ENCODE results near the gene TLR8. TPM values are rescaled to one million over a fixed set of nuclear protein-coding genes. Genes with fewer than 3 reads are reported as not detected.

The TLR8 gene
- total and polyA plus RNA-seq, 3 experiments from 2014 or later, result 0.07 TPM; not detected in 2

DNA sequence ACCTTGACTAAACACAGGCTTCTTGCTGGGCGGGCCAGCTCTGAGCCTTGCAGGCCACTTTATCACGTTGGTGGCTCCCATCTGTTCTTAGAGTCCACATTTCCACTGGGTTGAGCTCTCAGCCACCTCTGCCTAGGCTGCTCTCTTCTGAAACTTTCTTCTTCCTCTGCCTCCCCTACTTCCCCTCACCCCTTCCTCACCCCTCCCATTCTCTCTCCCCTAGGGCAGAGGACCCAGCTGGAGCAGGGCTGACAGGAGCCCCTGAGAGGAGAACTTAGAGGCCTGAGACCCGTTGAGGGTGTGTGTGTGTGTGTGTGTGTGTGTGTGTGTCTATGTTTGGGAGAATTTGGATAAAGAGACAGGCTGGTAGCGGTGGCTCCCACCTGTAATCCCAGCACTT lies 48.6 kb downstream of the TLR8 start:
- peaks cover 83 to 91% (median 83%) of the 10 kb centered on the region in 3 donors for H3K4me1 Mint-ChIP-seq
- peak overlapping the region; percentile 72 to 82 (median 76) for H3K4me3 Mint-ChIP-seq
- peaks cover 0 to 3% of the 10 kb centered on the region in 2 donors for H3K27me3 Mint-ChIP-seq
- DNase-seq, result no peak
- POLR2A ChIA-PET, result interaction anchor here (1.2 to 7.5 kb wide), 3 partner anchors 17 to 137 kb away, joined by 3 to 194 read pairs (median 6); partner anchors contain the start of gene TMSB4X
- no peaks in the 10 kb centered on the region for H3K9me3 Mint-ChIP-seq
- Histone ChIP-seq H3K27me3 (ENCODE audit: insufficient read depth, low read length, poor library complexity, severe bottlenecking) (no peaks in the 10 kb centered on the region), H3K4me3 (ENCODE audit: low read length) (peak overlapping the region; percentile 5), H3K9me3 (ENCODE audit: low read length) (no peaks in the 10 kb centered on the region), H3K4me1 (ENCODE audit: insufficient read depth, low read length) (peaks cover 78% of the 10 kb centered on the region), H3K27ac (ENCODE audit: low read depth, low read length) (peak overlapping the region; percentile 87), H3K36me3 (ENCODE audit: insufficient read depth, low read length) (no peaks in the 10 kb centered on the region)
- peaks cover 0 to 4% (median 0%) of the 10 kb centered on the region in 3 donors for H3K36me3 Mint-ChIP-seq
- peak overlapping the region; percentile 91 to 99 (median 98) for H3K27ac Mint-ChIP-seq
- CTCF ChIA-PET, result interaction anchor here (0.8 to 3.5 kb wide), 5 partner anchors 9 to 138 kb away, joined by 3 to 23 read pairs (median 10); partner anchors contain the start of gene TMSB4X

DNA sequence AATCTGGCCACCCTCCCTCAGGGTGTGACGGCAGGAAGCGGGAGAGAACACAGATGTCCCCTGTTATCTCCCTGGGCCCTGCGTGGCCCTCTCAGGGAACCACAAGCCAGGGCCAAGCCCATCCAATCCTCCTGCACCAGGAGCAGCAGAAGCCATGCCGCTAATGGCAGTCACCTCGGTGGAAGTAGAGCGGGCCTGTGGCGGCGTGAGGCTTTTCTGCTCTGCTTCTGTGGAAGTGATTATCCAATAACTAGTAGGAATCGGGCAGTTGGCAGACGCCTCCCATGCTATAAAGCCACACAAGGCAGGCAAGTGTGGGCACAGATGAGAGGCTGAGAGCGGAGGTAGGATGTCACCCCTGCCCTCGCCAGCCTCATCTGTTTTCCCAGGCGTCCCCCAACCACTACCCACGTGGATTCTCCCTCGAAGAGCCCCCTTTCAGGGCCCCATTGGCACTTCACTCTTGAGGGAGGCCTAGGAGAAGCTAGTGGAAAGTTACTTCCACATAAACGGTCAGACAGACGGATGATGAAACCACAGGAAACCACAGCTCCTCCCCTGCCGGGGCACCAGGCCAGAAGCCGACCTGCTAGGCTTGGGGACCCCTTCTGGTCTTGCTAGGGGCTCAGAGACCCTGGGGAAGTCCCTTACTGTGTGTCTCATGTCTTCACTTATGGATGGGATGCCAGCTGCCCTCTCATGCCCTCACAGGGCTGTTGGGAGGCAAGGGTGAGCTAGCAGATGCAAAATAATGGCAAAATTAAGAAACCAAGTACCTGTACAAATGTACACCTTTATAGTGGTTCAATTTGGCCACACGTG lies 49.7 kb downstream of the TLR8 start:
- H3K9me3 ChIP-seq (ENCODE audit: low read length), result no peaks in the 10 kb centered on the region
- H3K27me3 ChIP-seq (ENCODE audit: insufficient read depth, low read length, poor library complexity, severe bottlenecking), result no peaks in the 10 kb centered on the region
- H3K4me1 Mint-ChIP-seq, result peaks cover 82 to 91% (median 83%) of the 10 kb centered on the region in 3 donors
- peak overlapping the region; percentile 87 for H3K27ac ChIP-seq (ENCODE audit: low read depth, low read length)
- no peaks in the 10 kb centered on the region for H3K36me3 ChIP-seq (ENCODE audit: insufficient read depth, low read length)
- H3K36me3 Mint-ChIP-seq, result no peaks in the 10 kb centered on the region
- H3K9me3 Mint-ChIP-seq, result no peaks in the 10 kb centered on the region
- POLR2A ChIA-PET, result interaction anchor here (0.9 to 7.5 kb wide), 4 partner anchors 16 to 136 kb away, joined by 3 to 194 read pairs (median 5); partner anchors contain the start of gene TMSB4X
- CTCF ChIA-PET, result interaction anchor here (1.3 to 4.1 kb wide), 4 partner anchors 10 to 136 kb away, joined by 3 to 42 read pairs (median 17); partner anchors contain the start of gene TMSB4X
- peak; percentile 44 to 84 (median 73) for DNase-seq
- peak overlapping the region; percentile 96 to 100 (median 98) for H3K27ac Mint-ChIP-seq
- peak overlapping the region; percentile 67 for H3K4me3 ChIP-seq (ENCODE audit: low read length)
- H3K4me3 Mint-ChIP-seq, result peak overlapping the region; percentile 75 to 92 (median 88)
- peaks cover 0 to under 1% of the 10 kb centered on the region in 2 donors for H3K27me3 Mint-ChIP-seq
- peaks cover 80% of the 10 kb centered on the region for H3K4me1 ChIP-seq (ENCODE audit: insufficient read depth, low read length)

DNA sequence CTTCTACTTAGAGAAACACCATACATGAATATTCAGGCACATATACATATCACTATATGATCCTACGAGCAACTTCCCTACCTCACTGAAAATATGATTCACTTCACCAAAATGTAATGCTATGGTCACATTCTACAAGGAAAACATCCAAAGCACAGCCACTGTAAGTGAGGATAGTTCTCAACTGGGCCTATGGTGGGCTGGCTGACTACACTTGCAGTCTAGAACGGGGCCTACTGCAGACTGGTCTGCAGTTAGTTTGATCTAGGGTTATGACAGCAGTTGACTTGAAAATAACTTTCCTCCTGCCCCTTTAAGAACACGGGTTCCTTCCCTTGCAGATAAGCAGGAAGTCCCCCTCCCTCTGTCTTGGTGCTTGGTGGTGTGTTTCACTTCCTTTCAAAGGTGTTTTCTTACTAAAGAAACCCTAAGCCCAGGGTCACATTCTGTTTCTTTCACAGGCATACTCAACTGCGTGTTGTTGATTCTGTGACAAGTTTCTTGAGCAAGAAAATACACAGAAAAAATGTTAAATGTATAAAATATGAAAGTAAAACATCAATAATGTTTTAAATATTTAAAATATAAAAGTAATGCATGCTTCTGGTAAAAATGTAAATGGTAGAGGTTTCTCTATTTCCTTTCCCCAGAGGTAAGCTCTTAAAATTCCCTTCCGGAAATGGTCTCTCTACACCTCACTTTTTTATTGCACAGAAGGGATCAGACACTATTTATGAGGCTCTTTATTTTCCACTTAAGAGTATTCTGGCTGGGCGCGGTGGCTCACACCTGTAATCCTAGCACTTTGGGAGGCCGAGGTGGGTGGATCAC lies 50.5 kb downstream of the TLR8 start:
- CTCF ChIA-PET, result interaction anchor here (1.3 to 4.1 kb wide), 5 partner anchors 11 to 136 kb away, joined by 3 to 42 read pairs (median 10); partner anchors contain the start of gene TMSB4X
- peak overlapping the region; percentile 67 for H3K4me3 ChIP-seq (ENCODE audit: low read length)

DNA sequence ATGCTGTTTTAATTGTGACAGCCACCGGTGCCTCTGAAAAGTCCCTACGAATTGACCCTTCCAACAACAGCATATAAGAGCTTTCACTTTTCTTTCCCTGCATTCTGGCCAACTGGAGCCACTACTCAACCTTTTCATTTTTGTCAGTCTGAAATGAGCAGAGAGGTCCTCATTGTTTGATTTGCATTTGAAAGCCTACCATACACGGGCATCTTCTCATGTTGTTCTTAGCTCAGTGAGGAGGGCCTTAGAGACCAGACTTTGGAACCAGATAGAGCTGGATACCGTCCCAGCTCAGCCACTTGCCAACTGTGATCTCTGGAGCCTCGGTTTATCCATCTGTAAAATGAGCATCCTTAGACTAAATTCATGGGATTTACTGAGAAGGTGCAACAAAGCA lies 51.6 kb downstream of the TLR8 start:
- no peak for DNase-seq
- POLR2A ChIA-PET, result interaction anchor here (1.1 to 7.5 kb wide), 2 partner anchors 14 to 22 kb away, joined by 4 to 194 read pairs; partner anchors contain the start of gene TMSB4X
- Mint-ChIP-seq H3K27ac (peak overlapping the region; percentile 91 to 99 (median 96)), H3K4me3 (peak overlapping the region; percentile 75 to 91 (median 87)), H3K9me3 (no peaks in the 10 kb centered on the region), H3K36me3 (no peaks in the 10 kb centered on the region), H3K27me3 (no peaks in the 10 kb centered on the region), H3K4me1 (peaks cover 79 to 86% (median 80%) of the 10 kb centered on the region in 3 donors)
- CTCF ChIA-PET, result interaction anchor here (1.4 to 4.1 kb wide), 4 partner anchors 10 to 134 kb away, joined by 4 to 42 read pairs (median 16); partner anchors contain the start of gene TMSB4X
- Histone ChIP-seq H3K9me3 (ENCODE audit: low read length) (no peaks in the 10 kb centered on the region), H3K36me3 (ENCODE audit: insufficient read depth, low read length) (no peaks in the 10 kb centered on the region), H3K27ac (ENCODE audit: low read depth, low read length) (peak overlapping the region; percentile 48), H3K27me3 (ENCODE audit: insufficient read depth, low read length, poor library complexity, severe bottlenecking) (no peaks in the 10 kb centered on the region), H3K4me1 (ENCODE audit: insufficient read depth, low read length) (peaks cover 74% of the 10 kb centered on the region), H3K4me3 (ENCODE audit: low read length) (peak overlapping the region; percentile 26)

More for the DNA sequence above, 50.5 kb downstream of the TLR8 start:
- Mint-ChIP-seq H3K4me3 (peak overlapping the region; percentile 75 to 92 (median 88)), H3K36me3 (no peaks in the 10 kb centered on the region), H3K27ac (peak overlapping the region; percentile 96 to 100 (median 99)), H3K9me3 (no peaks in the 10 kb centered on the region), H3K27me3 (no peaks in the 10 kb centered on the region), H3K4me1 (peaks cover 82 to 91% (median 83%) of the 10 kb centered on the region in 3 donors)
- no peaks in the 10 kb centered on the region for H3K9me3 ChIP-seq (ENCODE audit: low read length)
- POLR2A ChIA-PET, result interaction anchor here (0.9 to 7.5 kb wide), 4 partner anchors 15 to 135 kb away, joined by 3 to 194 read pairs (median 5); partner anchors contain the start of gene TMSB4X
- H3K27ac ChIP-seq (ENCODE audit: low read depth, low read length), result peak overlapping the region; percentile 87
- no peaks in the 10 kb centered on the region for H3K27me3 ChIP-seq (ENCODE audit: insufficient read depth, low read length, poor library complexity, severe bottlenecking)
- peaks cover 80% of the 10 kb centered on the region for H3K4me1 ChIP-seq (ENCODE audit: insufficient read depth, low read length)
- DNase-seq, result peak in 4 of 5 donors; percentile 48 to 85 (median 80)
- H3K36me3 ChIP-seq (ENCODE audit: insufficient read depth, low read length), result no peaks in the 10 kb centered on the region

DNA sequence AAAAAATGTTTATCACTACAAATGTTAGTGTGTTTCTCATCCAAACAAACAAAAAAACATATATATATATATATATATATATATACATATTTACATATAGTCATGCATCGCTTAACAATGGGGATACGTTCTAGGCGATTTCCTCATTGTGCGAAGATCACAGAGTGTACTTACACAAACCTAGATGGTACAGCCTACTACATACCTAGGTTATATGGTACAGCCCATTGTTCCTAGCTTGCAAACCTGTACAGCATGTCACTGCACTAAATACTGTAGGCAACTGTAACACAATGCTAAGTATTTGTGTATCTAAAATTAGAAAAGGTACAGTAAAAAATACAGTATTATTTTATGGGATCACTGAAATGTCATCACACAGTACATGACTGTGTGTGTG lies 52.0 kb downstream of the TLR8 start:
- Mint-ChIP-seq H3K4me1 (peaks cover 75 to 82% (median 75%) of the 10 kb centered on the region in 3 donors), H3K36me3 (no peaks in the 10 kb centered on the region), H3K4me3 (peak overlapping the region in 2 of 7 donors; percentile 87 to 88), H3K9me3 (no peaks in the 10 kb centered on the region), H3K27ac (peak overlapping the region in 7 of 8 donors; percentile 91 to 99 (median 95)), H3K27me3 (no peaks in the 10 kb centered on the region)
- ChIA-PET CTCF (interaction anchor here (1.4 to 4.1 kb wide), 5 partner anchors 8 to 134 kb away, joined by 4 to 42 read pairs (median 7); partner anchors contain the start of gene TMSB4X), POLR2A (interaction anchor here (1.1 to 7.5 kb wide), 2 partner anchors 14 to 22 kb away, joined by 4 to 194 read pairs; partner anchors contain the start of gene TMSB4X)
- Histone ChIP-seq H3K9me3 (ENCODE audit: low read length) (no peaks in the 10 kb centered on the region), H3K27me3 (ENCODE audit: insufficient read depth, low read length, poor library complexity, severe bottlenecking) (no peaks in the 10 kb centered on the region), H3K4me1 (ENCODE audit: insufficient read depth, low read length) (peaks cover 70% of the 10 kb centered on the region), H3K4me3 (ENCODE audit: low read length) (no peak overlapping the region), H3K27ac (ENCODE audit: low read depth, low read length) (no peak overlapping the region), H3K36me3 (ENCODE audit: insufficient read depth, low read length) (no peaks in the 10 kb centered on the region)
- no peak for DNase-seq

DNA sequence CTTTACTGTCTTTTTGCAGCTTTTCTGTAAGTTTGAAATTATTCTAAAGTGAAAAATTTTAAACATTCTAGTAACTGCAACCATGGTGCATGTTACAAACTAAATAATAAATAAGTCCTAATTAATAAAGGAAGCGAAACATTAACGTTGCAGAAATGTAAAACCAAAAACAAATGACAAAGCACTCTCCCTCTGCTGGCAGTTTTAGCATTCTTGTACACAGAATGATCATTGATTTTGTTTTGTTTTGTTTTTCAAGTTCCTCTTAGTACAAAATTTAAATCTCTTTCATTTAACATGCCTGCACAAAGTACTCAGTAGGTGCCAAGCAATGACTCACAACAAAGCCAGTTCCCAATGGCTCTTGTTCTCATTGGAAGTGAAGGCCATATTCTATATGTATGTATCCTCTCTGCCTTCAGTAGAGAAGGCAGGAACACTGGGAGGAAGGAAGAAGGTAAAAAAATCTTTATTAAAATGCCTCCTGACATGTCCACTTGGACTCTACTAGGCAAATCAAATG lies 54.8 kb downstream of the TLR8 start:
- no peaks in the 10 kb centered on the region for H3K27me3 Mint-ChIP-seq
- DNase-seq, result no peak
- ChIA-PET POLR2A (interaction anchor here (1.0 to 1.1 kb wide), 2 partner anchors 11 to 14 kb away, joined by 3 read pairs; no protein-coding TSS in a partner anchor), CTCF (interaction anchor here (1.4 to 2.3 kb wide), 3 partner anchors 9 to 15 kb away, joined by 3 to 9 read pairs (median 5); partner anchors contain the start of gene TMSB4X)
- peaks cover 58 to 68% (median 65%) of the 10 kb centered on the region in 3 donors for H3K4me1 Mint-ChIP-seq
- H3K27ac Mint-ChIP-seq, result peak overlapping the region; percentile 12 to 84 (median 76)
- Histone ChIP-seq H3K27ac (ENCODE audit: low read depth, low read length) (peak overlapping the region; percentile 31), H3K4me3 (ENCODE audit: low read length) (no peak overlapping the region), H3K9me3 (ENCODE audit: low read length) (no peaks in the 10 kb centered on the region), H3K36me3 (ENCODE audit: insufficient read depth, low read length) (no peaks in the 10 kb centered on the region), H3K27me3 (ENCODE audit: insufficient read depth, low read length, poor library complexity, severe bottlenecking) (no peaks in the 10 kb centered on the region), H3K4me1 (ENCODE audit: insufficient read depth, low read length) (peaks cover 57% of the 10 kb centered on the region)
- H3K36me3 Mint-ChIP-seq, result no peaks in the 10 kb centered on the region
- H3K4me3 Mint-ChIP-seq, result peak overlapping the region in 6 of 7 donors; percentile 7 to 77 (median 20)
- no peaks in the 10 kb centered on the region for H3K9me3 Mint-ChIP-seq

All from CD8-positive, alpha-beta memory T cell (primary cell).